ENCODE measurements around the gene NKX1-2. TPM values are rescaled to one million over a fixed set of nuclear protein-coding genes. Genes with fewer than 3 reads are reported as not detected.
A peak's percentile ranks its signal among the peaks of the same experiment; 100 is the strongest.

Gene NKX1-2
- total RNA-seq (1 to 10 TPM in 1 of 2 donors, under 1 TPM in 1; 0.79 to 1.3 TPM), polyA plus RNA-seq (ENCODE audit: insufficient read length in 2 of 2) (1 to 10 TPM; 1.9 to 2.0 TPM)
- long read RNA-seq, donor 1, partial matches to known transcripts: 28 of 39 reads
- long read RNA-seq, donor 1, other reads (novel, unspliced or antisense): 10 of 39 reads
- long read RNA-seq, donor 2, partial matches to known transcripts: 0 of 1 reads
- long read RNA-seq, donor 2, other reads (novel, unspliced or antisense): 0 of 1 reads
- long read RNA-seq, donor 3, partial matches to known transcripts: 0 of 1 reads
- long read RNA-seq, donor 3, other reads (novel, unspliced or antisense): 0 of 1 reads
- long read RNA-seq, donor 4: 0 reads

- Histone ChIP-seq H3K9me3 (ENCODE audit: control insufficient read depth, insufficient read depth, low read length) (no peaks in the 10 kb centered on the region), H3K4me1 (ENCODE audit: control insufficient read depth, insufficient read depth, low read length) (peaks cover 34% of the 10 kb centered on the region), H3K27me3 (ENCODE audit: control insufficient read depth, insufficient read depth, low read length) (peaks cover 70% of the 10 kb centered on the region), H3K4me3 (ENCODE audit: low read depth, low read length) (peak within 1 kb of the TSS; percentile 21), H3K27ac (ENCODE audit: low read depth, low read length) (no peak within 1 kb of the TSS), H3K36me3 (ENCODE audit: control insufficient read depth, insufficient read depth, low read length) (peaks cover 3% of the 10 kb centered on the region)
- 1% methylated on average over 55 of the region's 57 CpGs for WGBS (ENCODE audit: insufficient coverage)
- DNase-seq (ENCODE audit: low read depth in 4 of 6, low spot score in 6 of 6): peak in 4 of 6 donors; percentile 33 to 85 (median 64)
Measured at GRCh38 chr10:124450012-124450782, at the start of gene NKX1-2. Gene NKX1-2 (minus strand): TSS chr10:124450035. CDS start chr10:124449943, 92 bp downstream.

- DNase-seq (ENCODE audit: low read depth in 4 of 6, low spot score in 6 of 6): no peak
- 77% methylated on average over 6 of the region's 8 CpGs for WGBS (ENCODE audit: insufficient coverage)
- H3K4me1 ChIP-seq (ENCODE audit: control insufficient read depth, insufficient read depth, low read length): peaks cover 19% of the 10 kb centered on the region
- no peaks in the 10 kb centered on the region for H3K27me3 ChIP-seq (ENCODE audit: control insufficient read depth, insufficient read depth, low read length)
- H3K27ac ChIP-seq (ENCODE audit: low read depth, low read length): no peak overlapping the region
- H3K9me3 ChIP-seq (ENCODE audit: control insufficient read depth, insufficient read depth, low read length): peaks cover 3% of the 10 kb centered on the region
- no peak overlapping the region for H3K4me3 ChIP-seq (ENCODE audit: low read depth, low read length)
- H3K36me3 ChIP-seq (ENCODE audit: control insufficient read depth, insufficient read depth, low read length): peaks cover 48% of the 10 kb centered on the region
Measured at GRCh38 chr10:124498056-124498455, 48.2 kb upstream of the NKX1-2 start.

- Histone ChIP-seq H3K4me3 (ENCODE audit: low read depth, low read length) (no peak overlapping the region), H3K36me3 (ENCODE audit: control insufficient read depth, insufficient read depth, low read length) (peaks cover 47% of the 10 kb centered on the region), H3K9me3 (ENCODE audit: control insufficient read depth, insufficient read depth, low read length) (peaks cover 3% of the 10 kb centered on the region), H3K4me1 (ENCODE audit: control insufficient read depth, insufficient read depth, low read length) (peaks cover 21% of the 10 kb centered on the region), H3K27me3 (ENCODE audit: control insufficient read depth, insufficient read depth, low read length) (no peaks in the 10 kb centered on the region), H3K27ac (ENCODE audit: low read depth, low read length) (no peak overlapping the region)
- DNase-seq (ENCODE audit: low read depth in 4 of 6, low spot score in 6 of 6): no peak
- WGBS (ENCODE audit: insufficient coverage): 68% methylated on average over 13 of the region's 15 CpGs
Measured at GRCh38 chr10:124497196-124497881, 47.5 kb upstream of the NKX1-2 start.

- Histone ChIP-seq H3K27ac (ENCODE audit: low read depth, low read length) (no peak overlapping the region), H3K4me1 (ENCODE audit: control insufficient read depth, insufficient read depth, low read length) (peaks cover 21% of the 10 kb centered on the region), H3K9me3 (ENCODE audit: control insufficient read depth, insufficient read depth, low read length) (peaks cover 3% of the 10 kb centered on the region), H3K36me3 (ENCODE audit: control insufficient read depth, insufficient read depth, low read length) (peaks cover 47% of the 10 kb centered on the region), H3K27me3 (ENCODE audit: control insufficient read depth, insufficient read depth, low read length) (no peaks in the 10 kb centered on the region), H3K4me3 (ENCODE audit: low read depth, low read length) (no peak overlapping the region)
- no peak for DNase-seq (ENCODE audit: low read depth in 4 of 6, low spot score in 6 of 6)
- 81% methylated on average over 24 of the region's 24 CpGs for WGBS (ENCODE audit: insufficient coverage)
Measured at GRCh38 chr10:124496620-124497019, 46.8 kb upstream of the NKX1-2 start.

- Histone ChIP-seq H3K9me3 (ENCODE audit: control insufficient read depth, insufficient read depth, low read length) (peaks cover 3% of the 10 kb centered on the region), H3K4me3 (ENCODE audit: low read depth, low read length) (no peak overlapping the region)
- WGBS (ENCODE audit: insufficient coverage): 81% methylated on average over 14 of the region's 14 CpGs
Measured at GRCh38 chr10:124496150-124496549, 46.3 kb upstream of the NKX1-2 start.

GRCh38 chr10:124495725-124496124, 45.9 kb upstream of the NKX1-2 start:
- Histone ChIP-seq H3K4me3 (ENCODE audit: low read depth, low read length) (no peak overlapping the region), H3K9me3 (ENCODE audit: control insufficient read depth, insufficient read depth, low read length) (peaks cover under 1% of the 10 kb centered on the region), H3K27me3 (ENCODE audit: control insufficient read depth, insufficient read depth, low read length) (no peaks in the 10 kb centered on the region), H3K27ac (ENCODE audit: low read depth, low read length) (no peak overlapping the region), H3K36me3 (ENCODE audit: control insufficient read depth, insufficient read depth, low read length) (peaks cover 43% of the 10 kb centered on the region), H3K4me1 (ENCODE audit: control insufficient read depth, insufficient read depth, low read length) (peaks cover 21% of the 10 kb centered on the region)
- no peak for DNase-seq (ENCODE audit: low read depth in 4 of 6, low spot score in 6 of 6)
- 90% methylated on average over 11 of the region's 11 CpGs for WGBS (ENCODE audit: insufficient coverage)

More at GRCh38 chr10:124496150-124496549, 46.3 kb upstream of the NKX1-2 start:
- H3K27me3 ChIP-seq (ENCODE audit: control insufficient read depth, insufficient read depth, low read length): no peaks in the 10 kb centered on the region
- peaks cover 46% of the 10 kb centered on the region for H3K36me3 ChIP-seq (ENCODE audit: control insufficient read depth, insufficient read depth, low read length)
- H3K27ac ChIP-seq (ENCODE audit: low read depth, low read length): no peak overlapping the region
- H3K4me1 ChIP-seq (ENCODE audit: control insufficient read depth, insufficient read depth, low read length): peaks cover 21% of the 10 kb centered on the region
- no peak for DNase-seq (ENCODE audit: low read depth in 4 of 6, low spot score in 6 of 6)

- Histone ChIP-seq H3K4me3 (ENCODE audit: low read depth, low read length) (no peak overlapping the region), H3K27ac (ENCODE audit: low read depth, low read length) (no peak overlapping the region), H3K9me3 (ENCODE audit: control insufficient read depth, insufficient read depth, low read length) (no peaks in the 10 kb centered on the region), H3K27me3 (ENCODE audit: control insufficient read depth, insufficient read depth, low read length) (no peaks in the 10 kb centered on the region), H3K36me3 (ENCODE audit: control insufficient read depth, insufficient read depth, low read length) (peaks cover 45% of the 10 kb centered on the region), H3K4me1 (ENCODE audit: control insufficient read depth, insufficient read depth, low read length) (peaks cover 21% of the 10 kb centered on the region)
- 96% methylated on average over 7 of the region's 7 CpGs for WGBS (ENCODE audit: insufficient coverage)
- no peak for DNase-seq (ENCODE audit: low read depth in 4 of 6, low spot score in 6 of 6)
Measured at GRCh38 chr10:124495162-124495561, 45.3 kb upstream of the NKX1-2 start.

- no peaks in the 10 kb centered on the region for H3K27me3 ChIP-seq (ENCODE audit: control insufficient read depth, insufficient read depth, low read length)
- H3K9me3 ChIP-seq (ENCODE audit: control insufficient read depth, insufficient read depth, low read length): no peaks in the 10 kb centered on the region
- peaks cover 44% of the 10 kb centered on the region for H3K36me3 ChIP-seq (ENCODE audit: control insufficient read depth, insufficient read depth, low read length)
- H3K27ac ChIP-seq (ENCODE audit: low read depth, low read length): no peak overlapping the region
- H3K4me1 ChIP-seq (ENCODE audit: control insufficient read depth, insufficient read depth, low read length): peaks cover 21% of the 10 kb centered on the region
- DNase-seq (ENCODE audit: low read depth in 4 of 6, low spot score in 6 of 6): no peak
- 92% methylated on average over 3 of the region's 16 CpGs for WGBS (ENCODE audit: insufficient coverage)
- no peak overlapping the region for H3K4me3 ChIP-seq (ENCODE audit: low read depth, low read length)
Measured at GRCh38 chr10:124494046-124494807, 44.4 kb upstream of the NKX1-2 start.

Measured in spinal cord (tissue), 10 donors.